Mesothelial cell of epicardium (in vitro differentiated cells): ENCODE data around the gene STX8. TPM values are rescaled to one million over a fixed set of nuclear protein-coding genes. Genes with fewer than 3 reads are reported as not detected.

Experiments
- DNase-seq, 2 experiments: peaks; one replicate each; pipeline ENCODE4 v3.0.0; 2021; ENCODE audit warnings: low spot score in 2 of 2; ENCODE audit not compliant: unreplicated experiment in 2 of 2
- H3K27ac Mint-ChIP-seq: 2 replicates; pipeline ENCODE4 v1.8.0; 2021; ENCODE audit warnings: mixed read lengths
- H3K27me3 Mint-ChIP-seq: 2 replicates; pipeline ENCODE4 v1.8.0; 2021; ENCODE audit warnings: low read depth, mixed read lengths
- H3K36me3 Mint-ChIP-seq: 2 replicates; pipeline ENCODE4 v1.8.0; 2021; ENCODE audit warnings: mixed read lengths
- H3K4me1 Mint-ChIP-seq: 2 replicates; pipeline ENCODE4 v1.8.0; 2021; ENCODE audit warnings: mixed read lengths
- H3K4me3 Mint-ChIP-seq: 2 replicates; pipeline ENCODE4 v1.8.0; 2021; ENCODE audit warnings: mild to moderate bottlenecking, moderate library complexity, mixed read lengths
- H3K9me3 Mint-ChIP-seq: 2 replicates; pipeline ENCODE4 v1.8.0; 2021; ENCODE audit warnings: mixed read lengths
- CTCF ChIP-seq: fragments of 200-600 bp; sonication (generic); IDR thresholded peaks from one replicate; pipeline ENCODE4 v1.5.0; 2021; ENCODE audit warnings: antibody characterized with exemption; ENCODE audit not compliant: unreplicated experiment
- total RNA-seq: library from RNA; stranded (reverse); gene quantifications from 3 replicates; pipeline ENCODE4 v1.2.1, GENCODE V29; 2021

The STX8 gene
- total RNA-seq, 1 donor from 2014 or later, result 53.3 TPM

DNA sequence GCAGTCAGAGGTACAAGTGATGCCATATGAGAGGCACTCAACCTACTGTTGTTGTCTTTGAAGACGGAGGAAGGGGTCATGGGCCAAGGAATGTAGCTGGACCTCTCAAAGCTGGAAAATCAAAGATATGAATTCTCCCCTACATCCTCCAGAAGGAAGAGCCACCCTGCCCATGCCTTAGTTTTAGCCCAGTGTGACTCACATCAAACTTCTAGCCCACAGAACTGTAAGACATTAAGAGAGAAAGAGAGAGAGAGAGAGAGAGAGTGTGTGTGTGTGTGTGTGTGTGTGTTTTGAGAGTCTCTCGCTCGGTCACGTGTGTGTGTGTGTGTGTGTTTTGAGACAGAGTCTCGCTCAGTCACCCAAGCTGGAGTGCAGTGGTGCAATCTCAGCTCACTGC lies 87.1 kb downstream of the STX8 start:
- no peak overlapping the region for H3K27ac Mint-ChIP-seq
- peaks cover 30% of the 10 kb centered on the region for H3K36me3 Mint-ChIP-seq
- no peak for TF ChIP-seq CTCF
- H3K27me3 Mint-ChIP-seq, result no peaks in the 10 kb centered on the region
- H3K9me3 Mint-ChIP-seq, result peaks cover 8% of the 10 kb centered on the region
- H3K4me1 Mint-ChIP-seq, result no peaks in the 10 kb centered on the region
- H3K4me3 Mint-ChIP-seq, result no peak overlapping the region
- no peak for DNase-seq

DNA sequence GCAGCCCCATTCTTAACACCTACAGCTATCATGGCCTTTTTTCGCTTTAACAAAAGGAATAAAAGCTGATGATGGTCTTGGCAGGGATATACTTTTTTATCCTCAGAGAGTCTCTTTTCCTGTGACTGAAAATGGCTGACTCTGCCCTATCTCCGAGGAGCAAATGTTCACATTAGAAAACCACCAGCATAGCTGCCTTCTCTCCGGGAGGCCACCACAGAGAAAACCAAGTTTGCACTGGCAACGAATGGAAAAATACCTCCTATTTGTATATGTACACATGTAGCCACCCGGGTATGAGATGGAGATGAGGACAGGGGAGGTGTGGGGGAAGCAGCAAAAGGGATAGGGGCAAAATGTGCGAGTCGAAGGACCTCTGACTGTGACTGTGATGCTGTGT lies 88.2 kb downstream of the STX8 start:
- no peaks in the 10 kb centered on the region for H3K27me3 Mint-ChIP-seq
- no peak overlapping the region for H3K4me3 Mint-ChIP-seq
- no peak for DNase-seq
- TF ChIP-seq CTCF, result no peak
- peaks cover 7% of the 10 kb centered on the region for H3K9me3 Mint-ChIP-seq
- peaks cover 27% of the 10 kb centered on the region for H3K36me3 Mint-ChIP-seq
- no peaks in the 10 kb centered on the region for H3K4me1 Mint-ChIP-seq
- no peak overlapping the region for H3K27ac Mint-ChIP-seq

DNA sequence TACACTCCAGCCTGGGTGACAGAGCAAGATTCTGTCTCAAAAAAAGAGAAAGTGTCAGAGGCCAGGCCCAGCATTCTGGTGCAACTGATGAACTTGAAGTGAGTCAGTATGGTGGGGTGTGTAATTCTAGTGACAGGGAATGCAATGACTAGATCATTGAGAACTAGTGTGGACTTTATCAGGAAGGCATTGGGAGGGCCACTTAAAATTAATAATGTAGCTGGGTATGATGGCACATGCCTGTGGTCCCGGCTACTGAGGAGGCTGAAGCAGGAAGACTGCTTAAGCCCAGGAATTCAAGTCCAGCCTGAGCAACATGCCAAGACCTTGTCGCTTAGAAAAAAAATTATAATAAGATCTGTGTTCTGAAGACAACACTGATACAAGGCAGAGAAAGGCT lies 90.8 kb downstream of the STX8 start:
- peaks cover 4% of the 10 kb centered on the region for H3K9me3 Mint-ChIP-seq
- peaks cover 15% of the 10 kb centered on the region for H3K36me3 Mint-ChIP-seq
- H3K4me3 Mint-ChIP-seq, result no peak overlapping the region

DNA sequence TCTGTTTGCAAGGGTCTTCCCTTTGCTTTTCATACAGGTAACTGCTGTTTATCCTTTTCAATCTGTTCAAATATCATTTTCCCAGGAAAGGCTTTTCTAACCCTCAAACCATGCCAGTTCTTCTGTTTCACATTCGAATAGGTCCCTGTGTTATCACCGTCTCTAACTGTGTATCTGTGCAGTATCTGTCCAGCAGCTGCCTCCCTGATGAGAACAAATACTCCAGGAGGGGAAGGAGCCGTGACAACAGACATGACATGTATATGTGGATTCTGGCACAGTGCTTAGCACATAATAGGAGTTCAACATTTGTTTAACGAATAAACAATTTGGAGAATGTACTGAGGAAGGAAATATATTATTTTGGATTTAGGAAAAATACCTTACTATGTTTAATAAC lies 95.7 kb downstream of the STX8 start:
- peaks cover under 1% of the 10 kb centered on the region for H3K9me3 Mint-ChIP-seq
- no peak overlapping the region for H3K27ac Mint-ChIP-seq
- H3K4me3 Mint-ChIP-seq, result no peak overlapping the region
- peaks cover 7% of the 10 kb centered on the region for H3K36me3 Mint-ChIP-seq
- H3K4me1 Mint-ChIP-seq, result peaks cover 2% of the 10 kb centered on the region
- no peaks in the 10 kb centered on the region for H3K27me3 Mint-ChIP-seq
- DNase-seq, result no peak
- TF ChIP-seq CTCF, result no peak

More for the DNA sequence above, 90.8 kb downstream of the STX8 start:
- no peak for TF ChIP-seq CTCF
- no peak for DNase-seq
- Mint-ChIP-seq H3K4me1 (no peaks in the 10 kb centered on the region), H3K27me3 (no peaks in the 10 kb centered on the region), H3K27ac (no peak overlapping the region)

DNA sequence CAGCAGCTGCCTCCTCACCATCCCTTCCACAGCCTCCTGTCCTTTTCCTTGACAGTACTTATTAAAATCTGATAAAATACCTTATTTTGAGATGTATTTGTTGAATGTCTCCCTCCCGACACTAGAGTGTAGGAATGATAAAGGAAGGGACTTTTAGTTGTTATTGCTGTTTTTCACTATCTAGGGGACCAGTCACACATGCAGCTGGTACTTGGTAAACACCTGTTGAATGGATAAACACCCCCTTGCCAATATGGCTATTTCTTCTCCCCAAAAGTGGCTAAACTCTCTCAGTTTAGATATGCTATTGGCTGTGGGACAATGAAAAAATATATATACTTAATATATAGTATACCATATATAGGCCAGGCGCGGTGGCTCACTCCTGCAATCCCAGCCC lies 96.7 kb downstream of the STX8 start:
- H3K27ac Mint-ChIP-seq, result no peak overlapping the region
- peaks cover 2% of the 10 kb centered on the region for H3K4me1 Mint-ChIP-seq
- no peak for DNase-seq
- peaks cover 4% of the 10 kb centered on the region for H3K36me3 Mint-ChIP-seq
- H3K27me3 Mint-ChIP-seq, result no peaks in the 10 kb centered on the region
- no peak for TF ChIP-seq CTCF
- H3K4me3 Mint-ChIP-seq, result no peak overlapping the region
- H3K9me3 Mint-ChIP-seq, result no peaks in the 10 kb centered on the region

GRCh38 chr17:9475101-9475658 lies 100.4 kb downstream of the STX8 start:
- Mint-ChIP-seq H3K9me3 (no peaks in the 10 kb centered on the region), H3K4me3 (no peak overlapping the region), H3K36me3 (no peaks in the 10 kb centered on the region), H3K4me1 (peaks cover 5% of the 10 kb centered on the region), H3K27me3 (no peaks in the 10 kb centered on the region), H3K27ac (no peak overlapping the region)
- no peak for TF ChIP-seq CTCF
- no peak for DNase-seq
